WTC11 (cell line): ENCODE results near the gene WNK1. TPM values are rescaled to one million over a fixed set of nuclear protein-coding genes. Genes with fewer than 3 reads are reported as not detected.

ENCODE experiments used
- ATAC-seq: fragments of 200-7000 bp; cut with Tn5 transposase; 2 replicates; pipeline ENCODE4 v1.10.0; 2021; ENCODE audit warnings: mild to moderate bottlenecking, moderate library complexity
- CTCF ChIA-PET: fragments of 300-600 bp; sonication (Branson Sonifier 250); formaldehyde crosslinking; loops from one replicate; lab custom pipeline; 2021; ENCODE audit warnings: antibody characterized with exemption; lab: Charles Lee
- POLR2A ChIA-PET: fragments of 350-600 bp; sonication (Branson Sonifier 250); formaldehyde crosslinking; loops from one replicate; lab custom pipeline; 2021; ENCODE audit warnings: antibody characterized with exemption; lab: Charles Lee
- DNase-seq: peaks from one replicate; pipeline ENCODE4 v3.0.0; 2021; ENCODE audit warnings: low spot score
- H3K27ac Mint-ChIP-seq: 2 replicates; pipeline ENCODE4 v1.8.0; 2021; ENCODE audit warnings: mixed read lengths
- H3K27me3 Mint-ChIP-seq: 2 replicates; pipeline ENCODE4 v1.8.0; 2021; ENCODE audit warnings: low read depth, mild to moderate bottlenecking, moderate library complexity, mixed read lengths
- H3K36me3 Mint-ChIP-seq: 2 replicates; pipeline ENCODE4 v1.8.0; 2021; ENCODE audit warnings: mixed read lengths
- H3K4me1 Mint-ChIP-seq: 2 replicates; pipeline ENCODE4 v1.8.0; 2022; ENCODE audit warnings: mixed read lengths
- H3K4me3 Mint-ChIP-seq: 2 replicates; pipeline ENCODE4 v1.8.0; 2021; ENCODE audit warnings: mild to moderate bottlenecking, moderate library complexity, mixed read lengths
- H3K9me3 Mint-ChIP-seq: 2 replicates; pipeline ENCODE4 v1.8.0; 2021; ENCODE audit warnings: mixed read lengths
- AFF4 ChIP-seq: sonication (generic); formaldehyde crosslinking; IDR thresholded peaks from 2 replicates; pipeline ENCODE4 v1.8.1; 2023; ENCODE audit warnings: mild to moderate bottlenecking, missing genetic modification reagents, borderline replicate concordance
- AR ChIP-seq: fragments of 250-450 bp; sonication (Bioruptor Pico); IDR thresholded peaks from 2 replicates; pipeline ENCODE4 v1.9.0; 2021; ENCODE audit warnings: mild to moderate bottlenecking
- ATF1 ChIP-seq: sonication (generic); formaldehyde crosslinking; IDR thresholded peaks from 2 replicates; pipeline ENCODE4 v1.8.1; 2023; ENCODE audit warnings: mild to moderate bottlenecking, moderate library complexity, missing genetic modification reagents
- ATF2 ChIP-seq: sonication (generic); formaldehyde crosslinking; IDR thresholded peaks from 2 replicates; pipeline ENCODE4 v1.8.1; 2022; ENCODE audit warnings: low read depth, missing genetic modification reagents, borderline replicate concordance
- E2F4 ChIP-seq: sonication (generic); formaldehyde crosslinking; IDR thresholded peaks from 2 replicates; pipeline ENCODE4 v1.8.1; 2022; ENCODE audit warnings: low read depth, mild to moderate bottlenecking, moderate library complexity, missing genetic modification reagents, borderline replicate concordance
- EMX1 ChIP-seq: fragments of 250-450 bp; sonication (Bioruptor Pico); IDR thresholded peaks from 2 replicates; pipeline ENCODE4 v1.8.0; 2021; ENCODE audit warnings: mild to moderate bottlenecking
- FOXJ3 ChIP-seq: sonication (generic); formaldehyde crosslinking; IDR thresholded peaks from 2 replicates; pipeline ENCODE4 v1.9.0; 2021; ENCODE audit warnings: missing genetic modification reagents, mild to moderate bottlenecking, borderline replicate concordance
- FOXK1 ChIP-seq: sonication (generic); formaldehyde crosslinking; IDR thresholded peaks from 2 replicates; pipeline ENCODE4 v1.8.0; 2022; ENCODE audit warnings: mild to moderate bottlenecking, moderate library complexity, missing genetic modification reagents
- HMGA2 ChIP-seq: fragments of 250-450 bp; sonication (Bioruptor Pico); IDR thresholded peaks from 2 replicates; pipeline ENCODE4 v1.4.0; 2021; ENCODE audit warnings: mild to moderate bottlenecking, moderate library complexity
- HMGXB4 ChIP-seq: sonication (generic); formaldehyde crosslinking; IDR thresholded peaks from 2 replicates; pipeline ENCODE4 v1.8.1; 2023; ENCODE audit warnings: mild to moderate bottlenecking, moderate library complexity, missing genetic modification reagents
- JAZF1 ChIP-seq: fragments of 250-450 bp; sonication (Bioruptor Pico); IDR thresholded peaks from 2 replicates; pipeline ENCODE4 v1.9.0; 2021; ENCODE audit warnings: moderate library complexity, mild to moderate bottlenecking, inconsistent platforms
- MAX ChIP-seq: sonication (generic); formaldehyde crosslinking; IDR thresholded peaks from 2 replicates; pipeline ENCODE4 v1.8.0; 2022; ENCODE audit warnings: mild to moderate bottlenecking, missing genetic modification reagents
- MYBL2 ChIP-seq: sonication (generic); formaldehyde crosslinking; IDR thresholded peaks from 2 replicates; pipeline ENCODE4 v1.8.1; 2023; ENCODE audit warnings: mild to moderate bottlenecking, moderate library complexity, missing genetic modification reagents
- NFYB ChIP-seq: sonication (generic); formaldehyde crosslinking; conservative IDR thresholded peaks from 2 replicates; pipeline ENCODE4 v1.8.0; 2022; ENCODE audit warnings: low read depth, missing genetic modification reagents
- RELA ChIP-seq: sonication (generic); formaldehyde crosslinking; IDR thresholded peaks from 2 replicates; pipeline ENCODE4 v1.8.1; 2022; ENCODE audit warnings: missing genetic modification reagents, mild to moderate bottlenecking, borderline replicate concordance
- SMAD4 ChIP-seq: sonication (generic); formaldehyde crosslinking; IDR thresholded peaks from 2 replicates; pipeline ENCODE4 v1.8.0; 2022; ENCODE audit warnings: mild to moderate bottlenecking, missing genetic modification reagents
- SOX15 ChIP-seq: fragments of 250-450 bp; sonication (Bioruptor Pico); IDR thresholded peaks from 2 replicates; pipeline ENCODE4 v1.9.0; 2021; ENCODE audit warnings: mild to moderate bottlenecking
- ZNF121 ChIP-seq: sonication (generic); formaldehyde crosslinking; IDR thresholded peaks from 2 replicates; pipeline ENCODE4 v1.8.0; 2023; ENCODE audit warnings: missing genetic modification reagents
- ZNF263 ChIP-seq: sonication (generic); formaldehyde crosslinking; IDR thresholded peaks from 2 replicates; pipeline ENCODE4 v1.8.1; 2022; ENCODE audit warnings: low read depth, mild to moderate bottlenecking, moderate library complexity, missing genetic modification reagents
- ZNF532 ChIP-seq: fragments of 250-450 bp; sonication (Bioruptor Pico); IDR thresholded peaks from 2 replicates; pipeline ENCODE4 v1.9.0; 2021; ENCODE audit warnings: mild to moderate bottlenecking, borderline replicate concordance
- total RNA-seq: library from RNA; stranded (reverse); gene quantifications from 3 replicates; pipeline ENCODE4 v1.2.3, GENCODE V29; 2021

The WNK1 gene
- total RNA-seq, 1 experiment from 2014 or later, result 118 TPM

- ChIA-PET POLR2A (interaction anchor here (0.6 kb wide), 1 partner anchor 36 kb away, joined by 3 read pairs; no protein-coding TSS in a partner anchor), CTCF (interaction anchor here (0.9 kb wide), 1 partner anchor 139 kb away, joined by 3 read pairs; no protein-coding TSS in a partner anchor)
- peaks cover 16% of the 10 kb centered on the region; the same call in 1 of the 2 replicates for H3K4me1 Mint-ChIP-seq
- ATAC-seq (no peak), DNase-seq (no peak)
- no peak overlapping the region for H3K4me3 Mint-ChIP-seq
- H3K36me3 Mint-ChIP-seq, result no peaks in the 10 kb centered on the region
- TF ChIP-seq MYBL2 (CRISPR knock-in tag), result no peak
- TF ChIP-seq RELA, result no peak
- no peak for TF ChIP-seq EMX1 (CRISPR knock-in tag)
- TF ChIP-seq FOXK1, result no peak
- TF ChIP-seq SOX15, result no peak
- H3K9me3 Mint-ChIP-seq, result no peaks in the 10 kb centered on the region; the same call in 1 of the 2 replicates
- peak overlapping the region; percentile 70; the same call in 1 of the 2 replicates for H3K27ac Mint-ChIP-seq
- no peaks in the 10 kb centered on the region for H3K27me3 Mint-ChIP-seq
Measured at GRCh38 chr12:953776-954175, 201.4 kb downstream of the WNK1 start.

GRCh38 chr12:954741-955140, 202.4 kb downstream of the WNK1 start:
- ATAC-seq (no peak), DNase-seq (no peak)
- CTCF ChIA-PET, result no interaction called here
- Mint-ChIP-seq H3K27ac (no peak overlapping the region), H3K4me1 (peaks cover 14% of the 10 kb centered on the region; the same call in 1 of the 2 replicates), H3K27me3 (no peaks in the 10 kb centered on the region), H3K9me3 (no peaks in the 10 kb centered on the region; the same call in 1 of the 2 replicates), H3K36me3 (no peaks in the 10 kb centered on the region), H3K4me3 (no peak overlapping the region)
- POLR2A ChIA-PET, result no interaction called here
- TF ChIP-seq NFYB (no peak), HMGXB4 (CRISPR knock-in tag) (no peak), E2F4 (CRISPR knock-in tag) (no peak), SMAD4 (CRISPR knock-in tag) (no peak), JAZF1 (CRISPR knock-in tag) (no peak), ATF2 (CRISPR knock-in tag) (no peak), AFF4 (CRISPR knock-in tag) (no peak), ZNF263 (CRISPR knock-in tag) (no peak), ZNF532 (CRISPR knock-in tag) (no peak), HMGA2 (CRISPR knock-in tag) (no peak), AR (CRISPR knock-in tag) (no peak), MYBL2 (CRISPR knock-in tag) (no peak), FOXK1 (no peak), ZNF121 (CRISPR knock-in tag) (no peak), FOXJ3 (no peak), MAX (CRISPR knock-in tag) (no peak), ATF1 (CRISPR knock-in tag) (no peak)
